H1 (cell line): ENCODE results near the gene SNX27. TPM values are rescaled to one million over a fixed set of nuclear protein-coding genes. Genes with fewer than 3 reads are reported as not detected.

ENCODE experiments used
- CHD2 ChIP-seq: IDR thresholded peaks from 2 replicates; pipeline ENCODE4 v1.6.1; 2012; ENCODE audit warnings: low read length, improper control_type of control experiment
- EZH2 ChIP-seq: fragments of 200-600 bp; sonication (generic); IDR thresholded peaks from 2 replicates; pipeline ENCODE4 v1.7.1; 2012; ENCODE audit warnings: low read depth, mild to moderate bottlenecking, moderate library complexity, low read length, inconsistent platforms; ENCODE audit not compliant: severe bottlenecking
- TAF7 ChIP-seq: optimal IDR thresholded peaks from 2 replicates; pipeline ENCODE3; 2011; ENCODE audit warnings: low read depth, mild to moderate bottlenecking, inconsistent platforms, low read length, moderate library complexity, borderline replicate concordance
- ZNF274 ChIP-seq: IDR thresholded peaks from 2 replicates; pipeline ENCODE4 v1.7.0; 2012; ENCODE audit warnings: low read length, borderline replicate concordance; ENCODE audit errors: extremely low read depth
- polyA plus RNA-seq, 7 experiments: library from polyadenylated mRNA; depleted of rRNA in 3 of 7; stranded (reverse) in 5 of 7; unstranded in 2 of 7; fragments of >200 nt in 5 of 7; fragments of 200-250 nt in 2 of 7; gene quantifications; 1 replicate in 5 of 7; 2 replicates in 1 of 7; 4 replicates in 1 of 7; pipeline versions ENCODE4 v1.2.1 to v1.2.3, GENCODE V29; 2011 to 2013; ENCODE audit warnings: missing spikeins in 2 of 7, mixed read lengths in 2 of 7
- total RNA-seq: library from RNA; stranded (reverse); fragmentation: NEBNext Ultra II Directional; extraction: Animal tissue kit (Norgen Biotek cat#: 25700); gene quantifications from 2 replicates; pipeline ENCODE4 v1.2.1, GENCODE V29; 2021
- TF ChIP-seq, protein P1 (sequence below), 3 experiments: IDR thresholded peaks; 1 replicate in 2 of 3; 2 replicates in 1 of 3; pipeline versions ENCODE4 v1.5.1 to v1.6.1; 2011; ENCODE audit warnings: low read length in 3 of 3, mild to moderate bottlenecking in 3 of 3, inconsistent platforms in 2 of 3, low read depth in 1 of 3, moderate library complexity in 1 of 3; ENCODE audit not compliant: insufficient read depth in 1 of 3; ENCODE audit errors: control extremely low read depth in 1 of 3
- TF ChIP-seq, protein P2 (sequence below): fragments of 300-600 bp; sonication (generic); IDR thresholded peaks from 2 replicates; pipeline ENCODE4 v1.7.1; 2012; ENCODE audit warnings: low read length, moderate library complexity, mild to moderate bottlenecking, inconsistent platforms; ENCODE audit not compliant: insufficient replicate concordance
- TF ChIP-seq, protein P3 (sequence below): IDR thresholded peaks from 2 replicates; pipeline ENCODE4 v1.6.1; 2012; ENCODE audit warnings: inconsistent platforms

Gene SNX27
- total and polyA plus RNA-seq, 2 of the 8 experiments (the other 6 are each of a cell fraction or from before 2014, with no cell fraction given), result 23.4 to 65.4 TPM

DNA sequence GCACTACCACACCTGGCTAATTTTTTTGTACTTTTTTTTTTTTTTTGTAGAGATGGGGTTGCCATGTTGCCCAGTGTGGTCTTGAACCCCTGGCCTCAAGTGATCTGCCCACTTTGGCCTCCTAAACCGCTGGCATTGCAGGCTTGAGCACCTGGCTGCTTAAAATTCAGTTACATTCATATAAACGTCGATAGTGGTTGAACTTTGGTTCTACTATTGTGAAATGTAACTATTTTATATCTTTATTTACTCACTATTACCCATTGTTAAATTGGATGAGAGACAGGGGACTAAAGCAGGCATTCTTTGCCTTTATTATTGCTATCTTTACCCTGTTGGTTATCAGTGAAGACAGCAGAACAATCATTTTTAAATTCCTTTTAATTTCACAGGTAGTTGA is 6.2 kb downstream of the SNX27 start (continued):
- TF ChIP-seq, protein P1, sequence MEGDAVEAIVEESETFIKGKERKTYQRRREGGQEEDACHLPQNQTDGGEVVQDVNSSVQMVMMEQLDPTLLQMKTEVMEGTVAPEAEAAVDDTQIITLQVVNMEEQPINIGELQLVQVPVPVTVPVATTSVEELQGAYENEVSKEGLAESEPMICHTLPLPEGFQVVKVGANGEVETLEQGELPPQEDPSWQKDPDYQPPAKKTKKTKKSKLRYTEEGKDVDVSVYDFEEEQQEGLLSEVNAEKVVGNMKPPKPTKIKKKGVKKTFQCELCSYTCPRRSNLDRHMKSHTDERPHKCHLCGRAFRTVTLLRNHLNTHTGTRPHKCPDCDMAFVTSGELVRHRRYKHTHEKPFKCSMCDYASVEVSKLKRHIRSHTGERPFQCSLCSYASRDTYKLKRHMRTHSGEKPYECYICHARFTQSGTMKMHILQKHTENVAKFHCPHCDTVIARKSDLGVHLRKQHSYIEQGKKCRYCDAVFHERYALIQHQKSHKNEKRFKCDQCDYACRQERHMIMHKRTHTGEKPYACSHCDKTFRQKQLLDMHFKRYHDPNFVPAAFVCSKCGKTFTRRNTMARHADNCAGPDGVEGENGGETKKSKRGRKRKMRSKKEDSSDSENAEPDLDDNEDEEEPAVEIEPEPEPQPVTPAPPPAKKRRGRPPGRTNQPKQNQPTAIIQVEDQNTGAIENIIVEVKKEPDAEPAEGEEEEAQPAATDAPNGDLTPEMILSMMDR (IDR thresholded peaks at IDR 0.05; ENCODE audit: control extremely low read depth in 1 of 3, insufficient read depth in 1 of 3, low read depth in 1 of 3, low read length in 3 of 3), result no peak
- TF ChIP-seq ZNF274, result no peak
- TF ChIP-seq, protein P2, sequence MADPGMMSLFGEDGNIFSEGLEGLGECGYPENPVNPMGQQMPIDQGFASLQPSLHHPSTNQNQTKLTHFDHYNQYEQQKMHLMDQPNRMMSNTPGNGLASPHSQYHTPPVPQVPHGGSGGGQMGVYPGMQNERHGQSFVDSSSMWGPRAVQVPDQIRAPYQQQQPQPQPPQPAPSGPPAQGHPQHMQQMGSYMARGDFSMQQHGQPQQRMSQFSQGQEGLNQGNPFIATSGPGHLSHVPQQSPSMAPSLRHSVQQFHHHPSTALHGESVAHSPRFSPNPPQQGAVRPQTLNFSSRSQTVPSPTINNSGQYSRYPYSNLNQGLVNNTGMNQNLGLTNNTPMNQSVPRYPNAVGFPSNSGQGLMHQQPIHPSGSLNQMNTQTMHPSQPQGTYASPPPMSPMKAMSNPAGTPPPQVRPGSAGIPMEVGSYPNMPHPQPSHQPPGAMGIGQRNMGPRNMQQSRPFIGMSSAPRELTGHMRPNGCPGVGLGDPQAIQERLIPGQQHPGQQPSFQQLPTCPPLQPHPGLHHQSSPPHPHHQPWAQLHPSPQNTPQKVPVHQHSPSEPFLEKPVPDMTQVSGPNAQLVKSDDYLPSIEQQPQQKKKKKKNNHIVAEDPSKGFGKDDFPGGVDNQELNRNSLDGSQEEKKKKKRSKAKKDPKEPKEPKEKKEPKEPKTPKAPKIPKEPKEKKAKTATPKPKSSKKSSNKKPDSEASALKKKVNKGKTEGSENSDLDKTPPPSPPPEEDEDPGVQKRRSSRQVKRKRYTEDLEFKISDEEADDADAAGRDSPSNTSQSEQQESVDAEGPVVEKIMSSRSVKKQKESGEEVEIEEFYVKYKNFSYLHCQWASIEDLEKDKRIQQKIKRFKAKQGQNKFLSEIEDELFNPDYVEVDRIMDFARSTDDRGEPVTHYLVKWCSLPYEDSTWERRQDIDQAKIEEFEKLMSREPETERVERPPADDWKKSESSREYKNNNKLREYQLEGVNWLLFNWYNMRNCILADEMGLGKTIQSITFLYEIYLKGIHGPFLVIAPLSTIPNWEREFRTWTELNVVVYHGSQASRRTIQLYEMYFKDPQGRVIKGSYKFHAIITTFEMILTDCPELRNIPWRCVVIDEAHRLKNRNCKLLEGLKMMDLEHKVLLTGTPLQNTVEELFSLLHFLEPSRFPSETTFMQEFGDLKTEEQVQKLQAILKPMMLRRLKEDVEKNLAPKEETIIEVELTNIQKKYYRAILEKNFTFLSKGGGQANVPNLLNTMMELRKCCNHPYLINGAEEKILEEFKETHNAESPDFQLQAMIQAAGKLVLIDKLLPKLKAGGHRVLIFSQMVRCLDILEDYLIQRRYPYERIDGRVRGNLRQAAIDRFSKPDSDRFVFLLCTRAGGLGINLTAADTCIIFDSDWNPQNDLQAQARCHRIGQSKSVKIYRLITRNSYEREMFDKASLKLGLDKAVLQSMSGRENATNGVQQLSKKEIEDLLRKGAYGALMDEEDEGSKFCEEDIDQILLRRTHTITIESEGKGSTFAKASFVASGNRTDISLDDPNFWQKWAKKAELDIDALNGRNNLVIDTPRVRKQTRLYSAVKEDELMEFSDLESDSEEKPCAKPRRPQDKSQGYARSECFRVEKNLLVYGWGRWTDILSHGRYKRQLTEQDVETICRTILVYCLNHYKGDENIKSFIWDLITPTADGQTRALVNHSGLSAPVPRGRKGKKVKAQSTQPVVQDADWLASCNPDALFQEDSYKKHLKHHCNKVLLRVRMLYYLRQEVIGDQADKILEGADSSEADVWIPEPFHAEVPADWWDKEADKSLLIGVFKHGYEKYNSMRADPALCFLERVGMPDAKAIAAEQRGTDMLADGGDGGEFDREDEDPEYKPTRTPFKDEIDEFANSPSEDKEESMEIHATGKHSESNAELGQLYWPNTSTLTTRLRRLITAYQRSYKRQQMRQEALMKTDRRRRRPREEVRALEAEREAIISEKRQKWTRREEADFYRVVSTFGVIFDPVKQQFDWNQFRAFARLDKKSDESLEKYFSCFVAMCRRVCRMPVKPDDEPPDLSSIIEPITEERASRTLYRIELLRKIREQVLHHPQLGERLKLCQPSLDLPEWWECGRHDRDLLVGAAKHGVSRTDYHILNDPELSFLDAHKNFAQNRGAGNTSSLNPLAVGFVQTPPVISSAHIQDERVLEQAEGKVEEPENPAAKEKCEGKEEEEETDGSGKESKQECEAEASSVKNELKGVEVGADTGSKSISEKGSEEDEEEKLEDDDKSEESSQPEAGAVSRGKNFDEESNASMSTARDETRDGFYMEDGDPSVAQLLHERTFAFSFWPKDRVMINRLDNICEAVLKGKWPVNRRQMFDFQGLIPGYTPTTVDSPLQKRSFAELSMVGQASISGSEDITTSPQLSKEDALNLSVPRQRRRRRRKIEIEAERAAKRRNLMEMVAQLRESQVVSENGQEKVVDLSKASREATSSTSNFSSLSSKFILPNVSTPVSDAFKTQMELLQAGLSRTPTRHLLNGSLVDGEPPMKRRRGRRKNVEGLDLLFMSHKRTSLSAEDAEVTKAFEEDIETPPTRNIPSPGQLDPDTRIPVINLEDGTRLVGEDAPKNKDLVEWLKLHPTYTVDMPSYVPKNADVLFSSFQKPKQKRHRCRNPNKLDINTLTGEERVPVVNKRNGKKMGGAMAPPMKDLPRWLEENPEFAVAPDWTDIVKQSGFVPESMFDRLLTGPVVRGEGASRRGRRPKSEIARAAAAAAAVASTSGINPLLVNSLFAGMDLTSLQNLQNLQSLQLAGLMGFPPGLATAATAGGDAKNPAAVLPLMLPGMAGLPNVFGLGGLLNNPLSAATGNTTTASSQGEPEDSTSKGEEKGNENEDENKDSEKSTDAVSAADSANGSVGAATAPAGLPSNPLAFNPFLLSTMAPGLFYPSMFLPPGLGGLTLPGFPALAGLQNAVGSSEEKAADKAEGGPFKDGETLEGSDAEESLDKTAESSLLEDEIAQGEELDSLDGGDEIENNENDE, result no peak
- no peak for TF ChIP-seq TAF7
- no peak for TF ChIP-seq EZH2
- TF ChIP-seq, protein P3, sequence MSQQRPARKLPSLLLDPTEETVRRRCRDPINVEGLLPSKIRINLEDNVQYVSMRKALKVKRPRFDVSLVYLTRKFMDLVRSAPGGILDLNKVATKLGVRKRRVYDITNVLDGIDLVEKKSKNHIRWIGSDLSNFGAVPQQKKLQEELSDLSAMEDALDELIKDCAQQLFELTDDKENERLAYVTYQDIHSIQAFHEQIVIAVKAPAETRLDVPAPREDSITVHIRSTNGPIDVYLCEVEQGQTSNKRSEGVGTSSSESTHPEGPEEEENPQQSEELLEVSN, result no peak
- TF ChIP-seq CHD2, result no peak
